Transverse colon (tissue), 4 donors: ENCODE results near the gene STARD10.

Experiments used
- CTCF ChIP-seq, 5 experiments: fragments of 200-600 bp in 3 of 5; fragments of 450-650 bp in 2 of 5; sonication (generic) in 3 of 5; IDR thresholded peaks; 1 replicate in 2 of 5; 2 replicates in 3 of 5; pipeline ENCODE4 v1.5.1; 2016 to 2017; ENCODE audit warnings: antibody characterized with exemption in 5 of 5, inconsistent platforms in 3 of 5, mild to moderate bottlenecking in 2 of 5, moderate library complexity in 1 of 5
- POLR2A ChIP-seq: fragments of 450-650 bp; IDR thresholded peaks from one replicate; pipeline ENCODE4 v1.6.1; 2016; ENCODE audit warnings: antibody characterized with exemption, mild to moderate bottlenecking, moderate library complexity
- POLR2AphosphoS5 ChIP-seq, 3 donors: sonication (generic); formaldehyde crosslinking; IDR thresholded peaks; one replicate each; pipeline ENCODE4 v1.6.1; 2016; ENCODE audit warnings: antibody characterized with exemption in 3 of 3

- TF ChIP-seq CTCF (IDR thresholded peaks at IDR 0.05) (no peak), POLR2A (no peak), POLR2AphosphoS5 (IDR thresholded peaks at IDR 0.05) (no peak)
These were observed 68.2 kb downstream of the STARD10 start for GRCh38 chr11:72725724-72726028.
